GM12873 (cell line): Measurements from ENCODE around the gene WEE1.

Experiments
- TF ChIP-seq, protein P1 (sequence below): IDR thresholded peaks from 2 replicates; pipeline ENCODE4 v1.5.1; 2012; ENCODE audit warnings: low read depth, mild to moderate bottlenecking, moderate library complexity, low read length, control low read depth; ENCODE audit not compliant: insufficient read depth; ENCODE audit errors: missing control alignments

WEE1 gene

DNA sequence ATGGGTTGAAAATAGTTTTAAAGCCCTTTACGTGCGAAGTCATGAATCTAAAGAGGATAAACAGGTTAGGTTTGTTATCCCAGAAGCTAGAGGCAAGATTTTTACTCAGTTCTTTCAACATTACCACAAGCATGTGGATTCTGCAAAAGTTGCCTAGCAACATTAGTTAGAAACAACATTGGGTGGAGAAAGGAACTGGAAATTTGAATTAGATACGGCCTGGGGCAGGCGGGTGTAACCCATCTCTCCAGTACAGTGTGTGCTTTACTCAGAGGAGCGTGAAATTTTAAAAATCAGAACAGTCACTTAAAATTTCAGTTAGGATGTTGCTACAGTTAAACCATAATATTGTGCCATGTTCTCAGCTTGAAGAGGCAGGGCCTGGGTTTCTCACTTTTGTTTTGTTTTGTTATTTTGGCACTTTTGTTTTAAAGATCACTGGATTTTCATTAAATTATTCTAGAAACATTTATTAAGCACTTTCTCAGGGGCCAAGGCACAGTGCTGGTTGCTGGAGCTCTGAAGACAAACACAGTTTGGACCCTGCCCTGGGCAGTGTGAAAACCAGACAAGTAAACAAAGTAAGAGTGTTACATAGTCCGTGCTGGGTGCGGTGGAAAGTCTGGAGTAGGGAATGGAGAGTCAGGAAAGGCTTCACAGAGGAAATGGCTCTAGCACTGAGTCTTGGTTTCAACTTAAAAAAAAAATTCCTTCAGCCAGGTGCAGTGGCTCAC, 4.4 kb upstream of the WEE1 start:
- TF ChIP-seq, protein P1, sequence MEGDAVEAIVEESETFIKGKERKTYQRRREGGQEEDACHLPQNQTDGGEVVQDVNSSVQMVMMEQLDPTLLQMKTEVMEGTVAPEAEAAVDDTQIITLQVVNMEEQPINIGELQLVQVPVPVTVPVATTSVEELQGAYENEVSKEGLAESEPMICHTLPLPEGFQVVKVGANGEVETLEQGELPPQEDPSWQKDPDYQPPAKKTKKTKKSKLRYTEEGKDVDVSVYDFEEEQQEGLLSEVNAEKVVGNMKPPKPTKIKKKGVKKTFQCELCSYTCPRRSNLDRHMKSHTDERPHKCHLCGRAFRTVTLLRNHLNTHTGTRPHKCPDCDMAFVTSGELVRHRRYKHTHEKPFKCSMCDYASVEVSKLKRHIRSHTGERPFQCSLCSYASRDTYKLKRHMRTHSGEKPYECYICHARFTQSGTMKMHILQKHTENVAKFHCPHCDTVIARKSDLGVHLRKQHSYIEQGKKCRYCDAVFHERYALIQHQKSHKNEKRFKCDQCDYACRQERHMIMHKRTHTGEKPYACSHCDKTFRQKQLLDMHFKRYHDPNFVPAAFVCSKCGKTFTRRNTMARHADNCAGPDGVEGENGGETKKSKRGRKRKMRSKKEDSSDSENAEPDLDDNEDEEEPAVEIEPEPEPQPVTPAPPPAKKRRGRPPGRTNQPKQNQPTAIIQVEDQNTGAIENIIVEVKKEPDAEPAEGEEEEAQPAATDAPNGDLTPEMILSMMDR: no peak

DNA sequence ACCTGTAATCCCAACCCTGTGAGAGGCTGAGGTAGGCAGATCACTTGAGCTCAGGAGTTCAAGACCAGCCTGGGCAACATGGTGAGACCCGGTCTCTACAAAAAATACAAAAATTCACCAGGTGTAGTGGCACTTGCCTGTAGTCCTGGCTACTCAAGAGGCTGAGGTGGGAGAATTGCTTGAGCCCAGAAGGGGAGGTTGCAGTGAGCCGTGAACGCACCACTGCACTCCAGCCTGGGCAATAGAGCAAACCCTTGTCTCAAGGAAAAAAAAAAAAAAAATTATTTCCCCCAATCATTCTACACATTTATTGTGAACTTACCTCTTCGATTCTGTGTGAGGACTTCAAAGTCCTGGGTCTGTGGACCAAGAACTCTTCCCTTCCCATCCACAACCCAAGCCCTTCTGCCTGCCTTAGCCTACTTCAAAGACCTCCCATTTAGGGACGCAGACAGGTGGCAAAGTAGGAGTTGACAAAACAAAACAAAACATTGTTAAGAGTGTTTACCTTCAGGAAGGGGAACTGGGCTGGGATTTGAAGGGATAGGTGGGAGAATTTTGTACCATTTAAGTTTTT, 3.8 kb upstream of the WEE1 start:
- TF ChIP-seq, protein P1: no peak

DNA sequence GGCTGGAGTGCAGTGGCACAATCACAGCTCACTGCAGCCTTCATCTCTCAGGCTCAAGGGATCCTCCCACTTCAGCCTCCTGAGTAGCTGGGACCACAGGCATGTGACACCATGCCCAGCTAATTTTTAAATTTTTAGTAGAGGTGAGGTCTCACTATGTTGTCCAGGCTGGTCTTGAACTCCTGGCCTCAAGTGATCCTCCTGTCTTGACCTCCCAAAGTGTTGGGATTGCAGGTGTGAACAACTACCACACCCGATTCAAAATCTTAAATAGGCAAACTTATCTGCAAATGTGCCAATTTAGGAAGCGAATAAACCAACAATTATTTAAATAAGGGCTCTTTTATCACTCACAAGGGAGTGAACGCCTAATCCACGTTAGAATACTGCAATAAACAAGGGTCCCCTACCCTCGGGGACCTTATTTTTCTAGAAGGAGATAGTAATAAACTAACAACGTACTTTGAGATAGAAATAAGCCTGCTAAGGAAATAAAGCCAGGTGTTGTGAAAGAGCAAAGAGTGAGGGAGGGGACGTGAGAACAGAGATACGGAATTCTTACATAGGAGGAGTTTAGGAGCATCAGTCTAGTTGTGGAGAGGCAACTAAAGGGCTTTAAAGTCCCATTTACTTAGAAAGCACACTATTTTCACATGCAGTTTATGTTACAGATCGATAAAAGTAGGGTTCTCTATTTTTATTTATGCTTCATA, 3.0 kb upstream of the WEE1 start:
- TF ChIP-seq, protein P1: no peak

DNA sequence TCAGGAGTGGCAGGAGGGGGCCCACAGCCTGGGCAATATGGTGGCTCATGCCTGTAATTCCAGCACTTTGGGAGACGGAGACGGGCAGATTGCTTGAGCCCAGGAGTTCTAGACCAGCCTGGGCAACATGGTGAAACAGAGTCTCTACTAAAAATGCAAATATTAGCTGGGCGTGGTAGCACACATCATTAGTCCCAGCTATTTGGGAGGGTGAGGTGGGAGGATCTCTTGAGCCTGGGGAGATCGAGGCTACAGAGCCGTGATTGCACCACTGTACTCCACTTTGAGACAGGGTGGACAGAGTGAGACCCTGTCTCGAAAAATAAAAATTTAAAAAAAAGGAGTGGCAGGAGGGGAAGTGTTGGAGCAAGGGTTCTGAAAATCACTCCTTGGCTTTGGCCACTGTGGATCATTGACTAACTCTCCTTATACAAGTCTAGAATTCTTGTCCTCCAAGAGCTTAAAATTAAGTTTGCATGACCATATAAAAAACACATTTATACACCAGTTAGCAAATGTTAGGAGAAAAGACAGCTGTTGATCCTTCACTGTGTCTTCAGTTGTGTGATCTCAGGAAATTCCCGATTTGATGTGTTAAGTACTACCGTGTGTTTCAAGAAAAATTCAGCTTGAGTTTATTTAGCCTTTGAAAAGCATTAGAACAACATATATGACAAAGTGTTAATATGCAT, 2.3 kb upstream of the WEE1 start:
- TF ChIP-seq, protein P1: no peak

DNA sequence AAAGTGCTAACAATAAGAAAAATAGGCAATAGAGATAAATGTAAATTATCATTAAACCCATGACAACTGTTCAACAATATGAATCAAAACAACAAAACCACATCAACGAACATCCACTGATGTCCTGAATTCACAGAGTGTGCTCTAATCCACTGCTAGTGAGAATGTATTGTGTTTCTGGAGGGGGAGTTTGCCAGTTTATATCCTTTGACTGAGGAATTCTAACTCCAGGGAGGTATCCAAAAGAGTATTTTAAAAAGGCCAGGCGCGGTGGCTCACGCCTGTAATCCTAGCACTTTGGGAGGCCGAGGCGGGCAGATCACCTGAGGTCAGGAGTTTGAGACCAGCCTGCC, 1.7 kb upstream of the WEE1 start:
- TF ChIP-seq, protein P1: no peak

DNA sequence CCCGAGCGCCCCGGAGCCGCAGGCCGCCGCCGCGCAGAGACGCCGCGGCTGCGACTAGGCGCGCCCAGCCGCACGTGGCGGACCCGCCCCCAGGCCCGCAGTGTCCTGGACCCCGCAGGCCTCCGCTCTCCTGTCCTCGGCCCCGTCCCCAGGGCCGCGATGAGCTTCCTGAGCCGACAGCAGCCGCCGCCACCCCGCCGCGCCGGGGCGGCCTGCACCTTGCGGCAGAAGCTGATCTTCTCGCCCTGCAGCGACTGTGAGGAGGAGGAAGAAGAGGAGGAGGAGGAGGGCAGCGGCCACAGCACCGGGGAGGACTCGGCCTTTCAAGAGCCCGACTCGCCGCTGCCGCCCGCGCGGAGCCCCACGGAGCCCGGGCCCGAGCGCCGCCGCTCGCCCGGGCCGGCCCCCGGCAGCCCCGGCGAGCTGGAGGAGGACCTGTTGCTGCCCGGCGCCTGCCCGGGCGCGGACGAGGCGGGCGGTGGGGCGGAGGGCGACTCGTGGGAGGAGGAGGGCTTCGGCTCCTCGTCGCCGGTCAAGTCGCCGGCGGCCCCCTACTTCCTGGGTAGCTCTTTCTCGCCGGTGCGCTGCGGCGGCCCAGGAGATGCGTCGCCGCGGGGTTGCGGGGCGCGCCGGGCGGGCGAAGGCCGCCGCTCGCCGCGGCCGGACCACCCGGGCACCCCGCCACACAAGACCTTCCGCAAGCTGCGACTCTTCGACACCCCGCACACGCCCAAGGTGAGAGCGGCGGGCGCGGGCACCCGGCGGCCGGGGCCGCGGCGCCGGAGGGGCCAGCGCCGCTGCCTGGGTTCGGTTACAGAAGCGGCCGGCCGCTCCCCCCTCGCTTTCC, 528 bp downstream of the WEE1 start:
- TF ChIP-seq, protein P1: no peak
